GM12892 (cell line): ENCODE measurements around the gene PADI1.

Experiments
- POLR2A ChIP-seq: IDR thresholded peaks from 2 replicates; pipeline ENCODE4 v1.6.1; 2011; ENCODE audit warnings: low read depth, low read length, control low read depth
- POLR2AphosphoS5 ChIP-seq: IDR thresholded peaks from 2 replicates; pipeline ENCODE4 v1.6.1; 2011; ENCODE audit warnings: low read depth, low read length, control low read depth

DNA sequence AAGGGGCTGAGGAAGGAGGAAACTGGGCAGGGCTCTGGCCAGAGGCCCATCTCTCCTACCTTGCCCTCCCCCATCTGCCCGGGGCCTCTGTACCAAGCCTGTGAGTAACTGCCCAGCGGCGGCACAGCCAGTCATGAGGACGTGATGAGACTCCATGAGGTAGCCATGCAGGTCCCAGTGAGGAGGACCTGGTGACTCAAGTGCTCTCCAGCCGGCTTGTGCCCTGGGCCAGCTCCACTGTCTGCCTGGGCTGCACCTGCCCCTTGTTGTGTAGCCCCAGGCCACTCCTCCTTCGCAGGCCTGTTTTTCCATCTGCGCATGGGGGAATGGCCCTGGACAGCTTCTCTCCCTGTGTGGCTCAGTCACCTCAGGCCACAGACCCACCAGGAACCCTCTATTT, 42.0 kb upstream of the PADI1 start:
- no peak for TF ChIP-seq POLR2A
- no peak for TF ChIP-seq POLR2AphosphoS5
